Esophagus squamous epithelium (tissue), 4 donors: Measurements from ENCODE around the gene DCTN2.

Source experiments
- CTCF ChIP-seq, 6 experiments: fragments of 450-650 bp in 4 of 6; fragments of 200-600 bp in 2 of 6; sonication (generic) in 2 of 6; IDR thresholded peaks; one replicate each; pipeline ENCODE4 v1.5.1; 2016 to 2019; ENCODE audit warnings: antibody characterized with exemption in 6 of 6, mild to moderate bottlenecking in 4 of 6, moderate library complexity in 4 of 6
- POLR2A ChIP-seq, 4 donors: fragments of 450-650 bp; IDR thresholded peaks; one replicate each; pipeline ENCODE4 v1.6.1; 2017; ENCODE audit warnings: antibody characterized with exemption in 4 of 4, mild to moderate bottlenecking in 4 of 4, moderate library complexity in 3 of 4

- TF ChIP-seq CTCF (IDR thresholded peaks at IDR 0.05) (no peak), POLR2A (IDR thresholded peaks at IDR 0.05) (no peak)
Measured at GRCh38 chr12:57591782-57592325, 44.9 kb upstream of the DCTN2 start.
